Measurements from ENCODE around the gene LMX1A.

DNA sequence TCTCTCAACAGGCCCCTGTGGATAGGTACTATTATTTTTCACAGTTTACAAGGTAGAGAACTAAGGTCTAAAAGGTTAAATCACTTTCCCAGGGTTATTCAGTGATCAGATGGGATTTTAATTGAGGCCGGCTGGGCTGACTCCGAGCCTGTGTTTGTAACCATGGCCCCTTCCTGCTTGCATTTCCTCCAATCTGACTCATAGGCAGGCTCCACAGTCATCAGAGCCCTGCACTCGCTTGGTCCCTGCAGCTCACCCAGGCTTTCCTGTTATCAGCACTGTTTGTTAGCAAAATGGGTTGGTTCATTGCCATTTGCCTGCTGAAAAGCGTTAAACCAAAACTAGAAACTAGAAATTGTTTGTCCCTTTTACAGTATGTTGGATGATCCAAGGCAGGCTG lies 41.4 kb upstream of the LMX1A start:
- no peak for TF ChIP-seq CTCF (optimal IDR thresholded peaks at IDR 0.05 in 1 of 3, IDR thresholded peaks at IDR 0.05 in 1 of 3, conservative IDR thresholded peaks at IDR 0.05 in 1 of 3; ENCODE audit: extremely low read depth in 1 of 3, insufficient read depth in 2 of 3, low read length in 3 of 3)
- TF ChIP-seq EZH2 (IDR thresholded peaks at IDR 0.05; ENCODE audit: low read length): no peak

All from keratinocyte (primary cell).